ENCODE results near the gene EME1.
A peak's percentile ranks its signal among the peaks of the same experiment; 100 is the strongest.
"Not testable (repeated sequence)": the region's sequence is repeated elsewhere in the genome, so short reads cannot be mapped to it uniquely, and the experiment has no call there.

- not testable (repeated sequence) for TF ChIP-seq MAFK (IDR thresholded peaks at IDR 0.05; ENCODE audit: low read depth, low read length); POLR2A (IDR thresholded peaks at IDR 0.05; ENCODE audit: low read depth, low read length); RAD21 (IDR thresholded peaks at IDR 0.05; ENCODE audit: low read length); SMC3 (IDR thresholded peaks at IDR 0.05; ENCODE audit: low read depth, low read length); RCOR1 (IDR thresholded peaks at IDR 0.05; ENCODE audit: insufficient replicate concordance, low read length); MAZ (IDR thresholded peaks at IDR 0.05; ENCODE audit: borderline replicate concordance, low read depth, low read length); MXI1 (IDR thresholded peaks at IDR 0.05; ENCODE audit: borderline replicate concordance, low read depth, low read length); CEBPB (IDR thresholded peaks at IDR 0.05; ENCODE audit: low read depth, low read length); RFX5 (IDR thresholded peaks at IDR 0.05; ENCODE audit: low read depth, low read length); FOS (IDR thresholded peaks at IDR 0.05; ENCODE audit: low read depth, low read length); NFE2L2 (IDR thresholded peaks at IDR 0.05; ENCODE audit: low read depth, low read length)
- TF ChIP-seq, protein P1, sequence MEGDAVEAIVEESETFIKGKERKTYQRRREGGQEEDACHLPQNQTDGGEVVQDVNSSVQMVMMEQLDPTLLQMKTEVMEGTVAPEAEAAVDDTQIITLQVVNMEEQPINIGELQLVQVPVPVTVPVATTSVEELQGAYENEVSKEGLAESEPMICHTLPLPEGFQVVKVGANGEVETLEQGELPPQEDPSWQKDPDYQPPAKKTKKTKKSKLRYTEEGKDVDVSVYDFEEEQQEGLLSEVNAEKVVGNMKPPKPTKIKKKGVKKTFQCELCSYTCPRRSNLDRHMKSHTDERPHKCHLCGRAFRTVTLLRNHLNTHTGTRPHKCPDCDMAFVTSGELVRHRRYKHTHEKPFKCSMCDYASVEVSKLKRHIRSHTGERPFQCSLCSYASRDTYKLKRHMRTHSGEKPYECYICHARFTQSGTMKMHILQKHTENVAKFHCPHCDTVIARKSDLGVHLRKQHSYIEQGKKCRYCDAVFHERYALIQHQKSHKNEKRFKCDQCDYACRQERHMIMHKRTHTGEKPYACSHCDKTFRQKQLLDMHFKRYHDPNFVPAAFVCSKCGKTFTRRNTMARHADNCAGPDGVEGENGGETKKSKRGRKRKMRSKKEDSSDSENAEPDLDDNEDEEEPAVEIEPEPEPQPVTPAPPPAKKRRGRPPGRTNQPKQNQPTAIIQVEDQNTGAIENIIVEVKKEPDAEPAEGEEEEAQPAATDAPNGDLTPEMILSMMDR (conservative IDR thresholded peaks at IDR 0.05; ENCODE audit: low read depth, low read length) = peak; percentile 22
- TF ChIP-seq, protein P2, sequence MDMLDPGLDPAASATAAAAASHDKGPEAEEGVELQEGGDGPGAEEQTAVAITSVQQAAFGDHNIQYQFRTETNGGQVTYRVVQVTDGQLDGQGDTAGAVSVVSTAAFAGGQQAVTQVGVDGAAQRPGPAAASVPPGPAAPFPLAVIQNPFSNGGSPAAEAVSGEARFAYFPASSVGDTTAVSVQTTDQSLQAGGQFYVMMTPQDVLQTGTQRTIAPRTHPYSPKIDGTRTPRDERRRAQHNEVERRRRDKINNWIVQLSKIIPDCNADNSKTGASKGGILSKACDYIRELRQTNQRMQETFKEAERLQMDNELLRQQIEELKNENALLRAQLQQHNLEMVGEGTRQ (IDR thresholded peaks at IDR 0.05; ENCODE audit: low read depth, low read length) = not testable (repeated sequence)
- TF ChIP-seq, protein P3, sequence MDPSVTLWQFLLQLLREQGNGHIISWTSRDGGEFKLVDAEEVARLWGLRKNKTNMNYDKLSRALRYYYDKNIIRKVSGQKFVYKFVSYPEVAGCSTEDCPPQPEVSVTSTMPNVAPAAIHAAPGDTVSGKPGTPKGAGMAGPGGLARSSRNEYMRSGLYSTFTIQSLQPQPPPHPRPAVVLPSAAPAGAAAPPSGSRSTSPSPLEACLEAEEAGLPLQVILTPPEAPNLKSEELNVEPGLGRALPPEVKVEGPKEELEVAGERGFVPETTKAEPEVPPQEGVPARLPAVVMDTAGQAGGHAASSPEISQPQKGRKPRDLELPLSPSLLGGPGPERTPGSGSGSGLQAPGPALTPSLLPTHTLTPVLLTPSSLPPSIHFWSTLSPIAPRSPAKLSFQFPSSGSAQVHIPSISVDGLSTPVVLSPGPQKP (IDR thresholded peaks at IDR 0.05; ENCODE audit: borderline replicate concordance, low read depth, low read length) = not testable (repeated sequence)
Observed at GRCh38 chr17:50333291-50334057, 39.6 kb upstream of the EME1 start.
